ENCODE data around the gene FGGY. TPM values are rescaled to one million over a fixed set of nuclear protein-coding genes. Genes with fewer than 3 reads are reported as not detected.

FGGY gene
- total and polyA plus RNA-seq, 4 donors, result 5.3 to 25.1 (median 11.9) TPM

GRCh38 chr1:59279645-59280044, 17.2 kb upstream of the FGGY start:
- H3K27me3 ChIP-seq (ENCODE audit: control insufficient read depth in 1 of 2, insufficient read depth in 2 of 2, low read length in 1 of 2), result no peaks in the 10 kb centered on the region
- H3K36me3 ChIP-seq (ENCODE audit: control insufficient read depth in 1 of 2, insufficient read depth in 2 of 2, low read length in 1 of 2), result no peaks in the 10 kb centered on the region
- ATAC-seq (ENCODE audit: low FRiP score) (no peak), DNase-seq (no peak)
- H3K4me3 ChIP-seq (ENCODE audit: low read length in 2 of 2), result no peak overlapping the region
- 86 to 88% methylated on average over 5 of the region's 5 CpGs for WGBS, 2 donors
- H3K4me1 ChIP-seq (ENCODE audit: control insufficient read depth in 1 of 2, insufficient read depth in 2 of 2, low read length in 2 of 2), result no peaks in the 10 kb centered on the region
- no peak overlapping the region for H3K27ac ChIP-seq (ENCODE audit: low read depth in 1 of 2, low read length in 2 of 2)
- intact Hi-C loops (cut with DNase I), result no loop called here
- H3K9me3 ChIP-seq (ENCODE audit: control insufficient read depth, low read length), result no peaks in the 10 kb centered on the region

DNA sequence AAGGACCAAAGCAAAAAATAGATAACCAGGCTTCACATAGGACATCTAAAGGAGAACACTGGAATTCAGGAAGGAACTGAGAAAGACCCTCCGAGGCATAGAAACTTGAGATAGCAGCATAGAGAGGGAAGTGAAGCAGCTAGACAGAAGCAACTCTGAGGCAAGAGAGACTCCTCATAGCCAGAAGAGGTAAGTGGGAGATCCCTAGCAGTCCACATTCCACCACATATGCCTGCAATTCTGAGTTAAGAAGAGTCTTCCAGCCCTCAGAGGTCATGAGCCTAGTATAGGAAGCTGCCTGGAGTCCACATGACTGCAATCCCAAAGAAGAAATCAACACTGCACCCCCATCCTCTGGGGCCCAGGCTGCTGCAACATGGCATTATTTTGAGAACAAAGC, 13.9 kb upstream of the FGGY start:
- no peak for DNase-seq
- 91 to 92% methylated on average over 1 of the region's 1 CpG for WGBS, 2 donors
- Histone ChIP-seq H3K4me3 (ENCODE audit: low read length in 2 of 2) (no peak overlapping the region), H3K4me1 (ENCODE audit: control insufficient read depth in 1 of 2, insufficient read depth in 2 of 2, low read length in 2 of 2) (no peaks in the 10 kb centered on the region), H3K27ac (ENCODE audit: low read depth in 1 of 2, low read length in 2 of 2) (no peak overlapping the region), H3K27me3 (ENCODE audit: control insufficient read depth in 1 of 2, insufficient read depth in 2 of 2, low read length in 1 of 2) (no peaks in the 10 kb centered on the region), H3K36me3 (ENCODE audit: control insufficient read depth in 1 of 2, insufficient read depth in 2 of 2, low read length in 1 of 2) (no peaks in the 10 kb centered on the region), H3K9me3 (ENCODE audit: control insufficient read depth, low read length) (no peaks in the 10 kb centered on the region)
- ATAC-seq (ENCODE audit: low FRiP score), result no peak
- intact Hi-C loops (cut with DNase I), result no loop called here

- ATAC-seq (ENCODE audit: low FRiP score), result no peak
- WGBS, 2 donors, result 95 to 97% methylated on average over 4 of the region's 4 CpGs
- H3K27me3 ChIP-seq (ENCODE audit: control insufficient read depth in 1 of 2, insufficient read depth in 2 of 2, low read length in 1 of 2), result no peaks in the 10 kb centered on the region
- H3K4me3 ChIP-seq (ENCODE audit: low read length in 2 of 2), result no peak overlapping the region
- H3K27ac ChIP-seq (ENCODE audit: low read depth in 1 of 2, low read length in 2 of 2), result no peak overlapping the region
- intact Hi-C loops (cut with DNase I), result no loop called here
- no peaks in the 10 kb centered on the region for H3K4me1 ChIP-seq (ENCODE audit: control insufficient read depth in 1 of 2, insufficient read depth in 2 of 2, low read length in 2 of 2)
- DNase-seq, result no peak
- no peaks in the 10 kb centered on the region for H3K9me3 ChIP-seq (ENCODE audit: control insufficient read depth, low read length)
- H3K36me3 ChIP-seq (ENCODE audit: control insufficient read depth in 1 of 2, insufficient read depth in 2 of 2, low read length in 1 of 2), result no peaks in the 10 kb centered on the region
These were observed 11.2 kb upstream of the FGGY start for GRCh38 chr1:59285691-59286090.

DNA sequence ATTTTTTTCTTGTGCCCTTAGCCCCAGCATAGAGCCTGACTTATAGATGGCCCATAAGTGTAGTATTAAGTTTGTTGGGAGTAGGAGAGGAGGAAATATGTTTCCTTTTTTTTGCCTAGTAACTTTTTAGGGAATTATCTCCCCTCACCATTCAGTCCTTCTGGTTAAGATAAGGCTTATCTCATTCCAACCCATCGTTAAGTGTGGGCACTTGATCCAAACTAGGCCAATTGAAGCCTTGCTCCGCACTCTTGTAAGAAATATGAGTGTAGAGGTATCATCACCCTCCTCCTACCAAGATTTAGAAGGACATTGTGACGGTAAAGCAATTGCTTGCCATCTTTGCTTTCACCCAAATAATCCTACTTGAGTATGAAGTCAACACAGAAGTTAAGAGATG, 8.8 kb upstream of the FGGY start:
- ATAC-seq (ENCODE audit: low FRiP score) (no peak), DNase-seq (no peak)
- Histone ChIP-seq H3K36me3 (ENCODE audit: control insufficient read depth in 1 of 2, insufficient read depth in 2 of 2, low read length in 1 of 2) (no peaks in the 10 kb centered on the region), H3K27ac (ENCODE audit: low read depth in 1 of 2, low read length in 2 of 2) (no peak overlapping the region), H3K4me1 (ENCODE audit: control insufficient read depth in 1 of 2, insufficient read depth in 2 of 2, low read length in 2 of 2) (no peaks in the 10 kb centered on the region), H3K9me3 (ENCODE audit: control insufficient read depth, low read length) (no peaks in the 10 kb centered on the region), H3K4me3 (ENCODE audit: low read length in 2 of 2) (no peak overlapping the region), H3K27me3 (ENCODE audit: control insufficient read depth in 1 of 2, insufficient read depth in 2 of 2, low read length in 1 of 2) (no peaks in the 10 kb centered on the region)
- intact Hi-C loops (cut with DNase I), result no loop called here
- WGBS, 2 donors, result 88 to 91% methylated on average over 3 of the region's 3 CpGs

DNA sequence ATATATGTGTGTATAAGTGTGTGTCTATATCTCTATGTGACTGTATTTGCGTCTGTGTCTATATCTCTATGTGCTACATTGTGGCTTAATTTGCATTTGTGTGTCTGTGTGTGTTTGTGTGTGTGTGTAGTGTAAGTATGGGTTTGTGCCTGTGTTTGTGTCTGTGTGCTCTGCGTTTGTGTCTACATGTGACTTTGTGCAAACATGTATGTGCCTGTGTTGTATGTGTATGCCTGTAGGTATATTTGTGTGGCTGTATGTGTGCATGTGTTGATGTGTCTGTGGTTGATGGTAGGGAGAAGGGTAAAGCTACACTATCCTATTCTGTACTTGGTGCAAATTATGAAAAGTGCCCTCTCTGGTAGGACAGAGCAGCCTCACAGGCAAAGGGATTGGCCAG, 7.3 kb upstream of the FGGY start:
- DNase-seq, result no peak
- Histone ChIP-seq H3K27ac (ENCODE audit: low read depth in 1 of 2, low read length in 2 of 2) (no peak overlapping the region), H3K27me3 (ENCODE audit: control insufficient read depth in 1 of 2, insufficient read depth in 2 of 2, low read length in 1 of 2) (no peaks in the 10 kb centered on the region), H3K36me3 (ENCODE audit: control insufficient read depth in 1 of 2, insufficient read depth in 2 of 2, low read length in 1 of 2) (no peaks in the 10 kb centered on the region), H3K4me1 (ENCODE audit: control insufficient read depth in 1 of 2, insufficient read depth in 2 of 2, low read length in 2 of 2) (no peaks in the 10 kb centered on the region), H3K4me3 (ENCODE audit: low read length in 2 of 2) (no peak overlapping the region), H3K9me3 (ENCODE audit: control insufficient read depth, low read length) (no peaks in the 10 kb centered on the region)
- intact Hi-C loops (cut with DNase I), result no loop called here
- 93 to 96% methylated on average over 2 of the region's 2 CpGs for WGBS, 2 donors
- no peak for ATAC-seq (ENCODE audit: low FRiP score)

- intact Hi-C loops (cut with DNase I), result loop anchor here (10.0 kb wide), 2 partner anchors 144 to 414 kb away; no protein-coding TSS in a partner anchor
- no peak overlapping the region for H3K4me3 ChIP-seq (ENCODE audit: low read length in 2 of 2)
- H3K27me3 ChIP-seq (ENCODE audit: control insufficient read depth in 1 of 2, insufficient read depth in 2 of 2, low read length in 1 of 2), result no peaks in the 10 kb centered on the region
- ATAC-seq (ENCODE audit: low FRiP score) (peak; percentile 39), DNase-seq (peak in 1 of 2 donors; percentile 56)
- H3K4me1 ChIP-seq (ENCODE audit: control insufficient read depth in 1 of 2, insufficient read depth in 2 of 2, low read length in 2 of 2), result no peaks in the 10 kb centered on the region
- H3K27ac ChIP-seq (ENCODE audit: low read depth in 1 of 2, low read length in 2 of 2), result no peak overlapping the region
- H3K36me3 ChIP-seq (ENCODE audit: control insufficient read depth in 1 of 2, insufficient read depth in 2 of 2, low read length in 1 of 2), result no peaks in the 10 kb centered on the region
- H3K9me3 ChIP-seq (ENCODE audit: control insufficient read depth, low read length), result no peaks in the 10 kb centered on the region
- WGBS, 2 donors, result 81 to 83% methylated on average over 9 of the region's 9 CpGs
These were observed 6.5 kb upstream of the FGGY start for GRCh38 chr1:59290193-59290949.

- H3K27me3 ChIP-seq (ENCODE audit: control insufficient read depth in 1 of 2, insufficient read depth in 2 of 2, low read length in 1 of 2), result no peaks in the 10 kb centered on the region
- intact Hi-C loops (cut with DNase I), result loop anchor here (10.0 kb wide), 2 partner anchors 143 to 413 kb away; no protein-coding TSS in a partner anchor
These were observed 5.3 kb upstream of the FGGY start for GRCh38 chr1:59291561-59291960.

DNA sequence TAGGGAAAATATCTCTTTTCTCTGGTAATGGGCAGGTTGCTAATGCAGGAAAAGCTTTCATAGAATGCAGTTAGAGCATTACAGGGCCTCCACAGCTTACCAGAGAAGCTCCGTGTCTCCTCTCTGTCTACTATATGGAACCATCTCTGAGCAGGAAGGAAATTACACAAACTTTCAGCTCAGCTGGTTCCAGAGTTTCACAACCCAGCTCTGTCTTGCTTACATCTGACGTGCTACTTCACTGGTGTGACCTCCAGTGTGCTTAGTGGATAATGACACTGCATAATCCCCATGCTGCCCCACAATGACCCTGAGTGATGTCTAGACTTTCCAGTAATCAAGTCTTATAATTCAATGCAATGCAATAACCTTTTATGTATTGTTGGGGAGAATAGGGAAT, 4.3 kb upstream of the FGGY start:
- peak in 1 of 2 donors; percentile 68 for DNase-seq
- Histone ChIP-seq H3K27ac (ENCODE audit: low read depth in 1 of 2, low read length in 2 of 2) (no peak overlapping the region), H3K36me3 (ENCODE audit: control insufficient read depth in 1 of 2, insufficient read depth in 2 of 2, low read length in 1 of 2) (no peaks in the 10 kb centered on the region), H3K9me3 (ENCODE audit: control insufficient read depth, low read length) (no peaks in the 10 kb centered on the region), H3K4me1 (ENCODE audit: control insufficient read depth in 1 of 2, insufficient read depth in 2 of 2, low read length in 2 of 2) (peaks cover 0 to 3% of the 10 kb centered on the region in 2 donors), H3K27me3 (ENCODE audit: control insufficient read depth in 1 of 2, insufficient read depth in 2 of 2, low read length in 1 of 2) (no peaks in the 10 kb centered on the region), H3K4me3 (ENCODE audit: low read length in 2 of 2) (no peak overlapping the region)
- ATAC-seq (ENCODE audit: low FRiP score), result no peak
- 45 to 68% methylated on average over 2 of the region's 2 CpGs for WGBS, 2 donors
- intact Hi-C loops (cut with DNase I), result loop anchor here (10.0 kb wide), 2 partner anchors 142 to 412 kb away; no protein-coding TSS in a partner anchor

More at GRCh38 chr1:59291561-59291960, 5.3 kb upstream of the FGGY start:
- no peak overlapping the region for H3K4me3 ChIP-seq (ENCODE audit: low read length in 2 of 2)
- H3K9me3 ChIP-seq (ENCODE audit: control insufficient read depth, low read length), result no peaks in the 10 kb centered on the region
- no peaks in the 10 kb centered on the region for H3K36me3 ChIP-seq (ENCODE audit: control insufficient read depth in 1 of 2, insufficient read depth in 2 of 2, low read length in 1 of 2)
- ATAC-seq (ENCODE audit: low FRiP score), result no peak
- no peak overlapping the region for H3K27ac ChIP-seq (ENCODE audit: low read depth in 1 of 2, low read length in 2 of 2)
- no peak for DNase-seq
- peaks cover 0 to 3% of the 10 kb centered on the region in 2 donors for H3K4me1 ChIP-seq (ENCODE audit: control insufficient read depth in 1 of 2, insufficient read depth in 2 of 2, low read length in 2 of 2)

- no peak overlapping the region for H3K4me3 ChIP-seq (ENCODE audit: low read length in 2 of 2)
- intact Hi-C loops (cut with DNase I), result loop anchor here (10.0 kb wide), 2 partner anchors 142 to 412 kb away; no protein-coding TSS in a partner anchor
- H3K27ac ChIP-seq (ENCODE audit: low read depth in 1 of 2, low read length in 2 of 2), result no peak overlapping the region
- no peaks in the 10 kb centered on the region for H3K27me3 ChIP-seq (ENCODE audit: control insufficient read depth in 1 of 2, insufficient read depth in 2 of 2, low read length in 1 of 2)
- WGBS, 2 donors, result 80 to 82% methylated on average over 2 of the region's 2 CpGs
- peaks cover 2 to 3% of the 10 kb centered on the region in 2 donors for H3K4me1 ChIP-seq (ENCODE audit: control insufficient read depth in 1 of 2, insufficient read depth in 2 of 2, low read length in 2 of 2)
- H3K36me3 ChIP-seq (ENCODE audit: control insufficient read depth in 1 of 2, insufficient read depth in 2 of 2, low read length in 1 of 2), result no peaks in the 10 kb centered on the region
- ATAC-seq (ENCODE audit: low FRiP score) (no peak), DNase-seq (no peak)
- no peaks in the 10 kb centered on the region for H3K9me3 ChIP-seq (ENCODE audit: control insufficient read depth, low read length)
These were observed 3.7 kb upstream of the FGGY start for GRCh38 chr1:59293206-59293605.
